ENCODE measurements around the gene ATG16L1.
A peak's percentile ranks its signal among the peaks of the same experiment; 100 is the strongest.

Gene ATG16L1

DNA sequence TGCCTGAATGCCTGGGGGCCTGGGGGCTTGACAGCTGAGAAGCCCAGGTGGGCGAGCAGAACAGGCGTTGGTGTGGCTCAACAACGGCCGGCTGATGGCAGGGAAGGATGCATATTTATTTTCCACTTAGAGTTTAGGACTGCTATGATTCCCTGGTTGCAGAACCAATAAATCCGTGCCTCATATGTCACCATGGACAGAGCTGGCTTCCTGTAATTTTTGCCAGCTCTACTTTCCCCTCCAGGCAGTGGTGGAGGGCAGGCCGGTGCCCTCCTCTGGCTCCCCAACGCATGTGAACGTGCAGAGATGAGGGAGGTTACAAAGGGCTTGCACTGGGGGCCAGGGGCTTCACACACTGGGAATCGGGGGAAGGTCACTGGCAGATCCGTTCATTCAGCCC lies 74.3 kb downstream of the ATG16L1 start:
- DNase-seq, result no peak
- Histone ChIP-seq H3K27ac (no peak overlapping the region), H3K4me3 (ENCODE audit: low read depth, low read length) (no peak overlapping the region), H3K27me3 (replicated peaks) (no peaks in the 10 kb centered on the region), H3K36me3 (replicated peaks) (no peaks in the 10 kb centered on the region)
- in situ Hi-C loops (cut with HindIII; ENCODE audit: low pct_ligation_motif_present, low sequenced_read_pairs), result no loop called here
- no peak for TF ChIP-seq CTCF (IDR thresholded peaks at IDR 0.05; ENCODE audit: low read depth, low read length, missing control alignments)

DNA sequence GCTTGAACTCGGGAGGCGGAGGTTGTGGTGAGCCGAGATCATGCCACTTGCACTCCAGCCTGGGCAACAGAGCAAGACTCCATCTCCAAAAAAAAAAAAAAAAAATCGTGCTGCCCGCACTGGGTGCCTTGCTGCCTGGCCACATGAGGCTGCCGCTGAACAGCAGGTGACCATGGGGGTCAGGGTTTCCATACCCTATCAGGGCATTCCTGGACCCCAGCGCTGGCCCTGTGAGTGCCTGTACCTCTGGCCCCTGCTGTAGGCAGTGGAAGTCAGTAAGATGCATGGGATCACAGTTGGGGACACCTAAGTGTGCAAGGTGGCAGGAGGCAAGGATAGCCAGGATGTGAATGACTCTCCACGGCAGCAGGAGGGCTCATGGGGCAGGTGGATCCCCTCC lies 75.0 kb downstream of the ATG16L1 start:
- in situ Hi-C loops (cut with HindIII; ENCODE audit: low pct_ligation_motif_present, low sequenced_read_pairs), result no loop called here
- Histone ChIP-seq H3K36me3 (replicated peaks) (no peaks in the 10 kb centered on the region), H3K4me3 (ENCODE audit: low read depth, low read length) (no peak overlapping the region), H3K27me3 (replicated peaks) (no peaks in the 10 kb centered on the region), H3K27ac (no peak overlapping the region)
- no peak for DNase-seq
- TF ChIP-seq CTCF (IDR thresholded peaks at IDR 0.05; ENCODE audit: low read depth, low read length, missing control alignments), result no peak

- H3K27me3 ChIP-seq (replicated peaks), result no peaks in the 10 kb centered on the region
- H3K4me3 ChIP-seq (ENCODE audit: low read depth, low read length), result no peak overlapping the region
- in situ Hi-C loops (cut with HindIII; ENCODE audit: low pct_ligation_motif_present, low sequenced_read_pairs), result no loop called here
These were observed 77.4 kb downstream of the ATG16L1 start for GRCh38 chr2:233328922-233329321.

DNA sequence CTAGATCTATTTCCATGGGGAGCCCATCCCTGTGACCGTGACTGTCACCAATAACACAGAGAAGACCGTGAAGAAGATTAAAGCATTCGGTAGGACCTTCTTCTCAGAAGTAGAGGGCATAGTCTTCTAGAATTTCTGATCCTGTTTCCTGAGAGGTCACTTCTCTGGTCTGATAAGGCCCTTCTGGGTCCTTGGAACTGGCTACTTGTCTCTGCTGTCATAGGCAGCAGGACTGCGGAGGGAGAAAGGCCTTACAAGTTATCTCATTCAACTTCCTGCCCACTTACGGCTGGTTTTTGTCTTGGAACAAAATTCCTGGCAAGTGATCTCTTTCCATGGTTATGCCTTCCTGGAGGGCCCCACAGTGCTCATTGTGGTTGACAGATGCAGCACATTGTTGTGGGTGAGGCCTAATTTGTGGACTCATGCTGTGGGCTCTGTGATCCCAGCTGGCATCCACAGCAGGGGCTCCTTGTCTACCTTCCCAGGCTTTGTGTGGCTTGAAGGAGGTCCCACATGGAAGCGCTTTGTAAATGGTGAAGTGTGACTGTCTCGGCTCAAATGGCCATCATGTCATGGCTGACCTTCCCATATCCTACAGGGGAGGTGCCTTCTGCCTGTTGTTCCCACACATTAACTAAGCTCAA lies 78.1 kb downstream of the ATG16L1 start:
- no peak overlapping the region for H3K4me3 ChIP-seq (ENCODE audit: low read depth, low read length)
- H3K27me3 ChIP-seq (replicated peaks), result no peaks in the 10 kb centered on the region
- no peak overlapping the region for H3K27ac ChIP-seq
- TF ChIP-seq CTCF (IDR thresholded peaks at IDR 0.05; ENCODE audit: low read depth, low read length, missing control alignments), result no peak
- in situ Hi-C loops (cut with HindIII; ENCODE audit: low pct_ligation_motif_present, low sequenced_read_pairs), result no loop called here
- DNase-seq, result peak; percentile 2
- no peaks in the 10 kb centered on the region for H3K36me3 ChIP-seq (replicated peaks)

More at GRCh38 chr2:233328922-233329321, 77.4 kb downstream of the ATG16L1 start:
- no peak for TF ChIP-seq CTCF (IDR thresholded peaks at IDR 0.05; ENCODE audit: low read depth, low read length, missing control alignments)
- no peak for DNase-seq
- no peak overlapping the region for H3K27ac ChIP-seq
- no peaks in the 10 kb centered on the region for H3K36me3 ChIP-seq (replicated peaks)

GRCh38 chr2:233331536-233331935 lies 80.1 kb downstream of the ATG16L1 start:
- H3K27ac ChIP-seq, result no peak overlapping the region
- no peaks in the 10 kb centered on the region for H3K27me3 ChIP-seq (replicated peaks)
- DNase-seq, result no peak
- TF ChIP-seq CTCF (IDR thresholded peaks at IDR 0.05; ENCODE audit: low read depth, low read length, missing control alignments), result no peak
- no peaks in the 10 kb centered on the region for H3K36me3 ChIP-seq (replicated peaks)
- no peak overlapping the region for H3K4me3 ChIP-seq (ENCODE audit: low read depth, low read length)
- in situ Hi-C loops (cut with HindIII; ENCODE audit: low pct_ligation_motif_present, low sequenced_read_pairs), result no loop called here

GRCh38 chr2:233332125-233332524 lies 80.7 kb downstream of the ATG16L1 start:
- Histone ChIP-seq H3K4me3 (ENCODE audit: low read depth, low read length) (no peak overlapping the region), H3K27ac (no peak overlapping the region), H3K27me3 (replicated peaks) (no peaks in the 10 kb centered on the region), H3K36me3 (replicated peaks) (no peaks in the 10 kb centered on the region)
- in situ Hi-C loops (cut with HindIII; ENCODE audit: low pct_ligation_motif_present, low sequenced_read_pairs), result no loop called here
- TF ChIP-seq CTCF (IDR thresholded peaks at IDR 0.05; ENCODE audit: low read depth, low read length, missing control alignments), result no peak
- DNase-seq, result no peak
